ENCODE measurements around the gene NUDCD3. TPM values are rescaled to one million over a fixed set of nuclear protein-coding genes. Genes with fewer than 3 reads are reported as not detected.

Gene NUDCD3
- total RNA-seq, 1 donor from 2014 or later: 39.3 TPM

DNA sequence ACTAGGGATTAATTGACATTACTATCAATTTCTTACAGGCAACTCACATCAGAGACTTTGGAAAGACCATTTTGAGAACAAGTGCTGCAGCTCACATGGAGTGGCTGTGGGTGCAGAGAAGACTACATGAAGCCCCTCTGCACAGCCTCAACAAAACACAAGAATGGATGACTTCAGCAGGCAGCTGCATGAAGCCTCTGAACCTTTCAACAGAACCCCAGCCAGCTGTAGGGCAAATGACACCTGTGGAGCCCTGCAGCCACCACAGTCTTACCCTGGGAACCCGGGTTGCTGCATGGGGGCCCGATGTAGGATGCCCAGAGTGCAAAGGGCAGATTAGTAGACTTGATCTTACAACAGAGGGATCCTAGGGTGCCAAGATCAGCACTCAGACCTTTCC is 103.1 kb downstream of the NUDCD3 start:
- TF ChIP-seq, protein P1, sequence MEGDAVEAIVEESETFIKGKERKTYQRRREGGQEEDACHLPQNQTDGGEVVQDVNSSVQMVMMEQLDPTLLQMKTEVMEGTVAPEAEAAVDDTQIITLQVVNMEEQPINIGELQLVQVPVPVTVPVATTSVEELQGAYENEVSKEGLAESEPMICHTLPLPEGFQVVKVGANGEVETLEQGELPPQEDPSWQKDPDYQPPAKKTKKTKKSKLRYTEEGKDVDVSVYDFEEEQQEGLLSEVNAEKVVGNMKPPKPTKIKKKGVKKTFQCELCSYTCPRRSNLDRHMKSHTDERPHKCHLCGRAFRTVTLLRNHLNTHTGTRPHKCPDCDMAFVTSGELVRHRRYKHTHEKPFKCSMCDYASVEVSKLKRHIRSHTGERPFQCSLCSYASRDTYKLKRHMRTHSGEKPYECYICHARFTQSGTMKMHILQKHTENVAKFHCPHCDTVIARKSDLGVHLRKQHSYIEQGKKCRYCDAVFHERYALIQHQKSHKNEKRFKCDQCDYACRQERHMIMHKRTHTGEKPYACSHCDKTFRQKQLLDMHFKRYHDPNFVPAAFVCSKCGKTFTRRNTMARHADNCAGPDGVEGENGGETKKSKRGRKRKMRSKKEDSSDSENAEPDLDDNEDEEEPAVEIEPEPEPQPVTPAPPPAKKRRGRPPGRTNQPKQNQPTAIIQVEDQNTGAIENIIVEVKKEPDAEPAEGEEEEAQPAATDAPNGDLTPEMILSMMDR (IDR thresholded peaks at IDR 0.05): no peak
- no peak overlapping the region for H3K4me3 ChIP-seq
- intact Hi-C loops (cut with DNase I): no loop called here

DNA sequence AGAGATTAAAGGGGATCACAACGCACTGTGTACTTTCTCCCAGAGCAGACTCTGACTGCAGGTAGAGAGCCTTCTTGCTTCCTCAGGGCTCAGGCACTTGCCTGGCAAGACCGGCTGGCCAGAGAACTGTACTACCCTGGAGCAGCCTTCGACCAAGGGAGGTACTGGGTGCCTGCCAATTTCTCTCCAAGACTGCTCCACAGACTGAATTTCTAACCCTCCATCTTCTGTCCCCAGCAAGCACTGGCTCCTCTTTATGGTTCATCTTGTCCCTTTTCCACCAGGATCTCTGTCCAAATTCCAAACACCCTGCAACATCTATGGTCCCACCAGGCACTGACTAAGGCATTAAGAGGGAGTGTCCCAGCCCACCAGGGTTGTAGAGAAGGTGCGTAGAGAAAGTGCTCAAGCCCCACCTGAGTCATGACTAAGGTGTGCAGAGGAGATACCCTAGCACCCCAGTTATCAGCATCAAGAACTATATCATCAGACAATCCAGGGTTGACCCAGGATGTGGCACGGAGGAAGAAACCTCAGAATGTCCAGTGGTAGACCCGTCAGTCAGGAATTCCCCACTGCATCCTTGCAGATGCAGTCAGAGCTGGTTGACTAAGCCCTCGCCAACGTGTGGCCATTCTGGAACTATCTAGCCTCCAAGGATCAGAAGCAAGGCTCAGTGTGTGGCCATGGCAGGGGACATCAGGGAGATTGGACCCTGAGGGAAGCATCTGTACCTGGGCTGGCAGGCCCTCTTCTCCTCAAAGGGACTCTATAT is 104.1 kb downstream of the NUDCD3 start:
- peaks cover 15 to 40% of the 10 kb centered on the region in 2 donors for H3K36me3 ChIP-seq
- no peak overlapping the region for H3K4me3 ChIP-seq
- TF ChIP-seq, protein P1 (IDR thresholded peaks at IDR 0.05): no peak
- DNase-seq (ENCODE audit: low spot score in 2 of 2): peak in 1 of 2 donors; percentile 62
- H3K4me1 ChIP-seq: peaks cover 24 to 42% of the 10 kb centered on the region in 2 donors
- intact Hi-C loops (cut with DNase I): no loop called here
- no peaks in the 10 kb centered on the region for H3K9me3 ChIP-seq
- peak overlapping the region in 1 of 2 donors; percentile 19 for H3K27ac ChIP-seq
- no peaks in the 10 kb centered on the region for H3K27me3 ChIP-seq

More for the DNA sequence above, 103.1 kb downstream of the NUDCD3 start:
- Histone ChIP-seq H3K36me3 (peaks cover 15 to 50% of the 10 kb centered on the region in 2 donors), H3K27me3 (no peaks in the 10 kb centered on the region), H3K27ac (no peak overlapping the region), H3K4me1 (peaks cover 23 to 40% of the 10 kb centered on the region in 2 donors), H3K9me3 (no peaks in the 10 kb centered on the region)
- DNase-seq (ENCODE audit: low spot score in 2 of 2): no peak

DNA sequence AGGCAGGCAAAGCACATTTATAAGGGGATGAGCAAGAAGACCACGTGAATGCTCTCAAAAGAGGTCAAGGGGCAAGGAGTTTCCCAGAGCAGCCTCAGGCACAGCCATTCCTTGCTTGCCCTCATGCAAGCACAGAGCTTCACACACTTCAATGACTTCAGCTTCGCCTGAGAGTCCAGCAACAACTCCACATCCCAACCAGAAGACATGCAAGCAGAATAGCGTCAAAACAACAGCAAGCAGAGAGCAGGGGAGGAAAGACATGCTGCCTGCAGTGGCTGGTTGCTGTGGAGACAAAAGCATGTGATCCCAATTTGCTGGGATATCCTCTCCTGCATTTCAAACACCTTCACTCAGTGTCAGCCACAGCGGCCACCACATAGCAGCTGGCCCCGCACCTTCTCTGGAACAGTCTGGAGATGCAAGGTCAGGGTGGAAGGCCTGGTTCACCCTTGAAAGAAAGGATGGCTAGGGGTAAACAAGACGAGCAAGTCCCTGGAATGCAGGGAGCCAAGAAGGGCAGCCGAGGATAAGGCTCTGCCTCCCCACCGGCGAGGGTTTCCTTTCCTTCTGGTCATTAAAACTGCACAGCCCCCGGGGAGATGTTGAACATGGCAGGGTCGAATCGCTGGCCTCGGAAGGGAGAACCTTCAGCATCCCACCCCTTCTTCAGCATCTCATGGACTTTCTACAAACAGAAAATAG is 104.9 kb downstream of the NUDCD3 start:
- peak overlapping the region in 1 of 2 donors; percentile 19 for H3K27ac ChIP-seq
- TF ChIP-seq, protein P1 (IDR thresholded peaks at IDR 0.05): no peak
- peak in 1 of 2 donors; percentile 61 for DNase-seq (ENCODE audit: low spot score in 2 of 2)
- no peak overlapping the region for H3K4me3 ChIP-seq
- H3K36me3 ChIP-seq: peaks cover 7 to 32% of the 10 kb centered on the region in 2 donors
- H3K4me1 ChIP-seq: peaks cover 24 to 42% of the 10 kb centered on the region in 2 donors
- intact Hi-C loops (cut with DNase I): no loop called here
- no peaks in the 10 kb centered on the region for H3K9me3 ChIP-seq
- no peaks in the 10 kb centered on the region for H3K27me3 ChIP-seq

DNA sequence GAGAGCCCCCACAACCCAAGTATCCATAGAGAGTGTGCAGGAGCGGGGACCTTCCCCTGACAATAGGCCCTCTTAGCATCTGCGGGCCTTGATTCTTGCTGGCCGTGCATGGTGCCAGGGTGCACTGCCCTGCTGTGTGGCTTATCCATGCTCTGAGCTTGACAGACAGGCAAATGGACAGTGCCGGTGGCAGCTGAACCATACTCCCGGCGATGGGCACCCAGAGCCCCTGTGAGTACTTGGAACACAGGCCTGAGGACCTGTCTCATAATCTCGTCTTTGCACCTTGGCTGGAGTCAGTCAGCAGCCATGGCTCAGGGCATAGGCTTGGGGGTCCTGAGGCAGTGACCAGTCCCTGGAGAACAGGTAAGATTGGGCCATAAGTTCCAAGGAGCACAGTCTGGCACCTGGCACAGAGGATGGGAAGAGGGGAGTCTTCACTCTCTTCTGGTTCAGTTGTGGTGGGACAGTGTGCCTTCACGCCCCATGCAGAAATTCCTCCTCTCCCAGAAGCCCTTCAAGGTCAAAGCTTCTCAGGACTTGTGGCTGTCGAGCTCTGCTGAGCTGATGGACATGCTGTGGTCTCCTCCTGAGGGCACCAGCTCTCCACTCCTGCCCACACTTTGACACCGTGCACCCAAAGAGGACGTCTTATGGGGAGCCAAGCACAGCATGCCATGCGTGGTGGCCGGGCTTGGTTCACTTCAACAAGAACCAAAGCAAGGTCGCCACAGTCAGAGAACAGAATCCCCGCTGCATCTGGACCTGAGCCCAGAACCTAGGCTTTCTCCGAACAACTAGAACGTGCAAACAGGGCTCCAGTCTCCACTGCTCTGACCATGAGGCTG is 105.6 kb downstream of the NUDCD3 start:
- H3K4me3 ChIP-seq: no peak overlapping the region
- intact Hi-C loops (cut with DNase I): loop anchor here (5.0 kb wide), 1 partner anchor 92 kb away; no protein-coding TSS in a partner anchor
- H3K4me1 ChIP-seq: peaks cover 24 to 42% of the 10 kb centered on the region in 2 donors
- H3K36me3 ChIP-seq: peaks cover 6 to 24% of the 10 kb centered on the region in 2 donors
- H3K27ac ChIP-seq: peak overlapping the region; percentile 76 to 88
- no peaks in the 10 kb centered on the region for H3K27me3 ChIP-seq
- TF ChIP-seq, protein P1 (IDR thresholded peaks at IDR 0.05): no peak
- DNase-seq (ENCODE audit: low spot score in 2 of 2): peak in 1 of 2 donors; percentile 43
- no peaks in the 10 kb centered on the region for H3K9me3 ChIP-seq

DNA sequence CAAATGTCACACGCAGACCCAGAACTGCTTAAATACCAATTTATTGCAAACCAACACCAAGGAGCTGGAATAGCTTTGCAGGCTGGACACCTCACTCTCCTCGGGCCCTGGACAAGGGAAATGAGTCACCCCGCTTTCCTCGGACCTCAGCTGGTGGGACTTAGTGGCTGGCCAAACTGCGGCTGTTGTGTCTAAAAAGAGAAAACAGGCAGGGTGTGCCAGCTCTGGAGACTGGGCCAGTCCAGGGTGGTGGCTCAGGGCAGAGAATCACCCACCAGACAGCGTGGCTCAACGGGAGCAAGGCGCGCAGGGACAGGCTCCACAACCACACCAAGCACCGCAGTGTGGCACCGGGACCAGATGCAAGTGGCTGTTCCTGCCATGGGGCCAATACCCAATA is 106.9 kb downstream of the NUDCD3 start:
- Histone ChIP-seq H3K27ac (peak overlapping the region; percentile 76 to 88), H3K36me3 (peaks cover 2 to 12% of the 10 kb centered on the region in 2 donors), H3K9me3 (no peaks in the 10 kb centered on the region), H3K4me3 (no peak overlapping the region), H3K4me1 (peaks cover 24 to 42% of the 10 kb centered on the region in 2 donors), H3K27me3 (no peaks in the 10 kb centered on the region)
- TF ChIP-seq, protein P1 (IDR thresholded peaks at IDR 0.05): no peak
- peak; percentile 63 to 81 for DNase-seq (ENCODE audit: low spot score in 2 of 2)
- intact Hi-C loops (cut with DNase I): loop anchor here (2.0 to 5.0 kb wide), 2 partner anchors 94 to 123 kb away; no protein-coding TSS in a partner anchor

All from ascending aorta (tissue), 2 donors.